OCI-LY3 (cell line): Measurements from ENCODE around the gene MCM7.

Experiments used
- H2AFZ ChIP-seq: fragments of 200-600, 300-600 bp; shearing (Covaris generic); 2 replicates; pipeline ENCODE4 v1.6.0; 2014; ENCODE audit warnings: antibody characterized with exemption, low read depth, low read length
- H3K27ac ChIP-seq: fragments of 200-600, 300-600 bp; sonication (generic); 2 replicates; pipeline ENCODE4 v1.5.1; 2014; ENCODE audit warnings: mild to moderate bottlenecking, low read length, moderate library complexity, mixed read lengths
- H3K27me3 ChIP-seq: fragments of 200-600, 300-600 bp; sonication (generic); 2 replicates; pipeline ENCODE4 v1.6.1; 2014; ENCODE audit warnings: low read depth, low read length, mixed read lengths
- H3K36me3 ChIP-seq: fragments of 200-600, 300-600 bp; sonication (generic); replicated peaks from 2 replicates; pipeline ENCODE3; 2014; ENCODE audit warnings: low read depth, low read length, mixed read lengths
- H3K4me1 ChIP-seq: fragments of 300-600, 200-600 bp; sonication (generic); 2 replicates; pipeline ENCODE4 v1.6.1; 2014; ENCODE audit warnings: low read length, mixed read lengths
- H3K4me2 ChIP-seq: fragments of 200-600, 300-600 bp; sonication (generic); 2 replicates; pipeline ENCODE4 v1.6.1; 2014; ENCODE audit warnings: low read length, mixed read lengths
- H3K4me3 ChIP-seq: fragments of 300-600, 200-600 bp; sonication (generic); 2 replicates; pipeline ENCODE4 v1.5.1; 2014; ENCODE audit warnings: antibody characterized with exemption, mild to moderate bottlenecking, low read length, moderate library complexity
- H3K79me2 ChIP-seq: fragments of 300-600, 200-600 bp; shearing (Covaris generic); 2 replicates; pipeline ENCODE4 v1.6.1; 2014; ENCODE audit warnings: mild to moderate bottlenecking, low read length, mixed read lengths
- H3K9ac ChIP-seq: fragments of 300-600, 200-600 bp; shearing (Covaris generic); 2 replicates; pipeline ENCODE4 v1.6.0; 2014; ENCODE audit warnings: mild to moderate bottlenecking, low read length, moderate library complexity
- H3K9me3 ChIP-seq: fragments of 200-600, 300-600 bp; shearing (Covaris generic); 2 replicates; pipeline ENCODE4 v1.6.1; 2014; ENCODE audit warnings: low read length, mixed read lengths; ENCODE audit not compliant: insufficient read depth
- H4K20me1 ChIP-seq: fragments of 200-600, 300-600 bp; sonication (generic); 2 replicates; pipeline ENCODE4 v1.6.1; 2016; ENCODE audit warnings: low read length, mixed read lengths; ENCODE audit not compliant: insufficient read depth
- CTCF ChIP-seq: fragments of 200-600, 300-600 bp; sonication (generic); IDR thresholded peaks from 2 replicates; pipeline ENCODE4 v1.5.1; 2014; ENCODE audit warnings: antibody characterized with exemption, low read length, low read depth
- EZH2phosphoT487 ChIP-seq: fragments of 200-600 bp; shearing (Covaris generic); IDR thresholded peaks from 2 replicates; pipeline ENCODE4 v1.6.1; 2018; ENCODE audit warnings: antibody characterized with exemption, mixed run types, low read depth

Gene MCM7

GRCh38 chr7:100089458-100090196 is 11.6 kb downstream of the MCM7 start:
- peaks cover 38% of the 10 kb centered on the region for H3K36me3 ChIP-seq
- peaks cover 11% of the 10 kb centered on the region for H3K4me1 ChIP-seq
- H2AFZ ChIP-seq = no peak overlapping the region
- peaks cover 9% of the 10 kb centered on the region for H3K79me2 ChIP-seq
- peak overlapping the region; percentile 55 for H3K27ac ChIP-seq
- H3K9me3 ChIP-seq = no peaks in the 10 kb centered on the region
- peak overlapping the region; percentile 85 for H3K9ac ChIP-seq
- peaks cover 8% of the 10 kb centered on the region; the same call in 1 of the 2 replicates for H3K27me3 ChIP-seq
- H3K4me2 ChIP-seq = peak overlapping the region; percentile 93
- TF ChIP-seq EZH2phosphoT487 = no peak
- H4K20me1 ChIP-seq = peaks cover 6% of the 10 kb centered on the region
- peak overlapping the region; percentile 90 for H3K4me3 ChIP-seq

GRCh38 chr7:100088621-100089457 is 12.4 kb downstream of the MCM7 start, which contains the start of gene COPS6:
Gene COPS6, plus strand, starts transcription at chr7:100088969. Its CDS starts 22 bp downstream, at chr7:100088991.
- Histone ChIP-seq H3K27ac (peak within 1 kb of the TSS; percentile 55), H3K4me1 (peaks cover 11% of the 10 kb centered on the region), H3K4me3 (peak within 1 kb of the TSS; percentile 90), H3K27me3 (peaks cover 12% of the 10 kb centered on the region; the same call in 1 of the 2 replicates), H3K36me3 (peaks cover 30% of the 10 kb centered on the region), H3K9ac (peak within 1 kb of the TSS; percentile 85), H3K79me2 (peaks cover 9% of the 10 kb centered on the region), H3K9me3 (no peaks in the 10 kb centered on the region), H3K4me2 (peak within 1 kb of the TSS; percentile 93), H4K20me1 (peaks cover 6% of the 10 kb centered on the region; the same call in 1 of the 2 replicates), H2AFZ (peak within 1 kb of the TSS; percentile 65; the same call in 1 of the 2 replicates)
- TF ChIP-seq EZH2phosphoT487 (no peak), CTCF (no peak)

- Histone ChIP-seq H3K9me3 (no peaks in the 10 kb centered on the region), H2AFZ (peak overlapping the region; percentile 65; the same call in 1 of the 2 replicates), H3K9ac (peak overlapping the region; percentile 85), H4K20me1 (peaks cover 4% of the 10 kb centered on the region; the same call in 1 of the 2 replicates), H3K4me2 (peak overlapping the region; percentile 93), H3K4me3 (peak overlapping the region; percentile 90), H3K4me1 (peaks cover 11% of the 10 kb centered on the region), H3K27me3 (peaks cover 12% of the 10 kb centered on the region; the same call in 1 of the 2 replicates), H3K36me3 (peaks cover 23% of the 10 kb centered on the region), H3K27ac (peak overlapping the region; percentile 55), H3K79me2 (peaks cover 9% of the 10 kb centered on the region)
- TF ChIP-seq EZH2phosphoT487 = no peak
- no peak for TF ChIP-seq CTCF
These were observed 13.0 kb downstream of the MCM7 start for GRCh38 chr7:100088095-100088620.

GRCh38 chr7:100087055-100087750 is 14.0 kb downstream of the MCM7 start:
- no peak overlapping the region for H3K9ac ChIP-seq
- H3K4me2 ChIP-seq = no peak overlapping the region
- no peak overlapping the region for H2AFZ ChIP-seq
- peaks cover 16% of the 10 kb centered on the region for H3K4me1 ChIP-seq
- no peaks in the 10 kb centered on the region for H3K9me3 ChIP-seq
- no peak for TF ChIP-seq EZH2phosphoT487
- no peak for TF ChIP-seq CTCF
- no peak overlapping the region for H3K27ac ChIP-seq
- H3K4me3 ChIP-seq = no peak overlapping the region
- H4K20me1 ChIP-seq = no peaks in the 10 kb centered on the region
- H3K36me3 ChIP-seq = peaks cover 14% of the 10 kb centered on the region
- peaks cover 12% of the 10 kb centered on the region; the same call in 1 of the 2 replicates for H3K27me3 ChIP-seq
- H3K79me2 ChIP-seq = peaks cover 9% of the 10 kb centered on the region
